ENCODE results near the gene HM13. TPM values are rescaled to one million over a fixed set of nuclear protein-coding genes. Genes with fewer than 3 reads are reported as not detected.

The HM13 gene
- total and polyA plus RNA-seq, 11 donors, result 22.3 to 119 (median 41.0) TPM

DNA sequence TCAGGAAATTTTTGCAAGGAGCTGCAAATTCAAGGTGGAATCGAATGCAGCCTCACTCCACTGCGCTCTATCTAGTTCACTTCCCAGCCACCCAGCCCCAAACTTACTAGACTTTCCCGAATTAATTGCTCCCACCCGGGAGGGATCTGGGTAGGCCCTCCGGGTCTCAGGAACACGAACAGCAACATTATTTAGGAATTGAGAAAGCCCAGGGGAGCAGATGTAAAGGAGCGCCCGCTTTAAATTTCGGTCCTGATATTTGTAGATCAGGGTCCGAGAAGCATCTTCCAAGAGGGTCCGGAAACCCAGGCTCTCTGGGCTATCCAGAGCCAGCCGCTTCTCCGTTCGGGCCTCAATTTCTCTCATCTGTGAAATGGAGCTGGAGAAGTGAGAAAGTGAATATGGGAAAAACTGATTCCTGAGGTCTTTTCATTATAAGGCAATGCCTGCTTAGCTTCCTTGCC is 90.4 kb downstream of the HM13 start:
- DNase-seq (no peak), ATAC-seq (no peak)
- peaks cover 0 to 56% (median 24%) of the 10 kb centered on the region in 12 donors for H3K4me1 ChIP-seq
- peaks cover 0 to 14% (median 0%) of the 10 kb centered on the region in 9 donors for H3K27me3 ChIP-seq
- peaks cover 0 to 13% (median 0%) of the 10 kb centered on the region in 9 donors for H3K36me3 ChIP-seq
- intact Hi-C loops (cut with DNase I), result loop anchor here in 5 of 10 donors (1.0 to 2.0 kb wide), 3 partner anchors 8 to 32 kb away; no protein-coding TSS in a partner anchor
- H3K27ac ChIP-seq, result peak overlapping the region; percentile 83 to 96 (median 92)
- peak overlapping the region; percentile 58 to 91 (median 74) for H3K4me3 ChIP-seq
- TF ChIP-seq CTCF (IDR thresholded peaks at IDR 0.05) (no peak), POLR2A (IDR thresholded peaks at IDR 0.05) (no peak)
- 0 to 3% (median 1%) methylated on average over 14 of the region's 14 CpGs for WGBS, 4 donors
- H3K9me3 ChIP-seq, result no peaks in the 10 kb centered on the region

DNA sequence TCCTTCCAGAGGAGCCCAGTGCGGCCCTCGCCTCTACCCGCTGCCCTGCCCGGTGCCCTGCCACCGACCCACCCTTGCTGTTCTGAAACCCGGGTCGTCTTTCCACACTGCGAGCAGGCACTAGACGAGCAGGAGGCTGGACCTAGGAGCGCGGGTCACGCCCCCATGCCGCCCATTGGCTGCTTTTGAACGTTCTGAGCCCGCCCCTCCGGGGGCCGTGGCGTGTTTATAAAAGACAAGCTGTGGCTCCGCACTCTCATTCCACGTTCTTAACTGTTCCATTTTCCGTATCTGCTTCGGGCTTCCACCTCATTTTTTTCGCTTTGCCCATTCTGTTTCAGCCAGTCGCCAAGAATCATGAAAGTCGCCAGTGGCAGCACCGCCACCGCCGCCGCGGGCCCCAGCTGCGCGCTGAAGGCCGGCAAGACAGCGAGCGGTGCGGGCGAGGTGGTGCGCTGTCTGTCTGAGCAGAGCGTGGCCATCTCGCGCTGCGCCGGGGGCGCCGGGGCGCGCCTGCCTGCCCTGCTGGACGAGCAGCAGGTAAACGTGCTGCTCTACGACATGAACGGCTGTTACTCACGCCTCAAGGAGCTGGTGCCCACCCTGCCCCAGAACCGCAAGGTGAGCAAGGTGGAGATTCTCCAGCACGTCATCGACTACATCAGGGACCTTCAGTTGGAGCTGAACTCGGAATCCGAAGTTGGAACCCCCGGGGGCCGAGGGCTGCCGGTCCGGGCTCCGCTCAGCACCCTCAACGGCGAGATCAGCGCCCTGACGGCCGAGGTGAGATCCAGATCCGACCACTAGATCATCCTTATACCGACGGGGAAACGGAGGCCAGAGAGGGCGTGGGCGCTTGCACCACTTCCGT is 91.0 kb downstream of the HM13 start, which contains the start of gene ID1:
Gene ID1, plus strand, starts transcription at position 259 of the 871 bp plus-strand sequence. Its CDS starts 99 bp downstream, at position 358.
- 0 to 1% (median 1%) methylated on average over 46 to 74 of the region's 74 CpGs for WGBS, 4 donors
- DNase-seq (peak; percentile 95 to 96 (median 96)), ATAC-seq (peak; percentile 87 to 91 (median 90))
- Histone ChIP-seq H3K4me1 (peaks cover 0 to 56% (median 26%) of the 10 kb centered on the region in 12 donors), H3K4me3 (peak within 1 kb of the TSS; percentile 58 to 91 (median 74)), H3K27me3 (peaks cover 0 to 14% (median 0%) of the 10 kb centered on the region in 9 donors), H3K27ac (peak within 1 kb of the TSS; percentile 83 to 96 (median 92)), H3K9me3 (no peaks in the 10 kb centered on the region), H3K36me3 (peaks cover 0 to 13% (median 0%) of the 10 kb centered on the region in 9 donors)
- peak; percentile 16 to 98 for TF ChIP-seq POLR2A (IDR thresholded peaks at IDR 0.05)
- TF ChIP-seq CTCF (IDR thresholded peaks at IDR 0.05), result no peak
- intact Hi-C loops (cut with DNase I), result loop anchor here in 4 of 10 donors (2.0 kb wide), 1 partner anchor 32 kb away; no protein-coding TSS in a partner anchor

DNA sequence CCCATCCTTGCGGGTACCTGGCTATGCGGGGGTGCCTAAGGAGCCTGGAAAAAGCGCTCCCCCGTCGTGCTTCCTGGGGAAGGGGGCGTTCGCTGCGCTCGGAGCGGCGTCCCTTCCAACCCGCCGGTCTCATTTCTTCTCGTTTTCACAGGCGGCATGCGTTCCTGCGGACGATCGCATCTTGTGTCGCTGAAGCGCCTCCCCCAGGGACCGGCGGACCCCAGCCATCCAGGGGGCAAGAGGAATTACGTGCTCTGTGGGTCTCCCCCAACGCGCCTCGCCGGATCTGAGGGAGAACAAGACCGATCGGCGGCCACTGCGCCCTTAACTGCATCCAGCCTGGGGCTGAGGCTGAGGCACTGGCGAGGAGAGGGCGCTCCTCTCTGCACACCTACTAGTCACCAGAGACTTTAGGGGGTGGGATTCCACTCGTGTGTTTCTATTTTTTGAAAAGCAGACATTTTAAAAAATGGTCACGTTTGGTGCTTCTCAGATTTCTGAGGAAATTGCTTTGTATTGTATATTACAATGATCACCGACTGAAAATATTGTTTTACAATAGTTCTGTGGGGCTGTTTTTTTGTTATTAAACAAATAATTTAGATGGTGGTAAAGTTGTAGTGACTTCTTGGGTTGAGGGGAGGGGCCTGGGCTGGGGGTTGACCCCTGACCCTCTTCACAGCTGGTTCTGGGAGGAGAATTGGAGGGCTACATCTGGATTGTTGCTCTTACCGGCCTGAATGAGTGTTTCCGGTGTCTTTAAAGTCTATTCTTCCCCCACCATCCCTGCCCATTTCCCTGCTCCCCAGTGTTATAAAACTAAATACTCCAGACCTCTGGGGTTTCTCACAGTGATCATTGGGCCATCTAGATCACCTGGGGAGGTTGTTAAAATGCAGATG is 91.9 kb downstream of the HM13 start:
- peak overlapping the region; percentile 83 to 96 (median 92) for H3K27ac ChIP-seq
- H3K4me1 ChIP-seq, result peaks cover 0 to 65% (median 28%) of the 10 kb centered on the region in 12 donors
- intact Hi-C loops (cut with DNase I), result loop anchor here in 4 of 10 donors (2.0 kb wide), 1 partner anchor 33 kb away; no protein-coding TSS in a partner anchor
- ATAC-seq (no peak), DNase-seq (peak in 4 of 5 donors; percentile 30 to 69 (median 39))
- peaks cover 0 to 14% (median 0%) of the 10 kb centered on the region in 9 donors for H3K27me3 ChIP-seq
- 9 to 24% (median 15%) methylated on average over 15 to 39 of the region's 39 CpGs for WGBS, 4 donors
- H3K36me3 ChIP-seq, result peaks cover 0 to 13% (median 0%) of the 10 kb centered on the region in 9 donors
- no peaks in the 10 kb centered on the region for H3K9me3 ChIP-seq
- peak overlapping the region; percentile 58 to 91 (median 74) for H3K4me3 ChIP-seq
- no peak for TF ChIP-seq CTCF (IDR thresholded peaks at IDR 0.05)
- TF ChIP-seq POLR2A (IDR thresholded peaks at IDR 0.05), result no peak
